ENCODE data around the gene GLP2R.
A peak's percentile ranks its signal among the peaks of the same experiment; 100 is the strongest.

The GLP2R gene

GRCh38 chr17:9878786-9879525 is 53.2 kb downstream of the GLP2R start:
- ATAC-seq (ENCODE audit: low read depth) (peak; percentile 18; the same call in 1 of the 3 replicates), DNase-seq (ENCODE audit: low spot score) (no peak)
- Histone ChIP-seq H3K9me3 (ENCODE audit: severe bottlenecking) (no peaks in the 10 kb centered on the region), H3K27me3 (ENCODE audit: insufficient read depth, poor library complexity, severe bottlenecking) (no peaks in the 10 kb centered on the region), H3K4me3 (ENCODE audit: severe bottlenecking) (no peak overlapping the region), H3K27ac (ENCODE audit: poor library complexity, severe bottlenecking) (no peak overlapping the region), H3K4me1 (ENCODE audit: insufficient read depth, poor library complexity, severe bottlenecking) (peaks cover 22% of the 10 kb centered on the region), H3K36me3 (ENCODE audit: low read depth) (no peaks in the 10 kb centered on the region)
- TF ChIP-seq, protein P1, sequence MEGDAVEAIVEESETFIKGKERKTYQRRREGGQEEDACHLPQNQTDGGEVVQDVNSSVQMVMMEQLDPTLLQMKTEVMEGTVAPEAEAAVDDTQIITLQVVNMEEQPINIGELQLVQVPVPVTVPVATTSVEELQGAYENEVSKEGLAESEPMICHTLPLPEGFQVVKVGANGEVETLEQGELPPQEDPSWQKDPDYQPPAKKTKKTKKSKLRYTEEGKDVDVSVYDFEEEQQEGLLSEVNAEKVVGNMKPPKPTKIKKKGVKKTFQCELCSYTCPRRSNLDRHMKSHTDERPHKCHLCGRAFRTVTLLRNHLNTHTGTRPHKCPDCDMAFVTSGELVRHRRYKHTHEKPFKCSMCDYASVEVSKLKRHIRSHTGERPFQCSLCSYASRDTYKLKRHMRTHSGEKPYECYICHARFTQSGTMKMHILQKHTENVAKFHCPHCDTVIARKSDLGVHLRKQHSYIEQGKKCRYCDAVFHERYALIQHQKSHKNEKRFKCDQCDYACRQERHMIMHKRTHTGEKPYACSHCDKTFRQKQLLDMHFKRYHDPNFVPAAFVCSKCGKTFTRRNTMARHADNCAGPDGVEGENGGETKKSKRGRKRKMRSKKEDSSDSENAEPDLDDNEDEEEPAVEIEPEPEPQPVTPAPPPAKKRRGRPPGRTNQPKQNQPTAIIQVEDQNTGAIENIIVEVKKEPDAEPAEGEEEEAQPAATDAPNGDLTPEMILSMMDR (IDR thresholded peaks at IDR 0.05; ENCODE audit: poor library complexity, severe bottlenecking) = no peak

GRCh38 chr17:9880582-9880999 is 54.9 kb downstream of the GLP2R start:
- ATAC-seq (ENCODE audit: low read depth) (peak; percentile 99), DNase-seq (ENCODE audit: low spot score) (no peak)
- TF ChIP-seq, protein P1 (IDR thresholded peaks at IDR 0.05; ENCODE audit: poor library complexity, severe bottlenecking) = no peak
- no peaks in the 10 kb centered on the region for H3K36me3 ChIP-seq (ENCODE audit: low read depth)
- H3K27ac ChIP-seq (ENCODE audit: poor library complexity, severe bottlenecking) = peak overlapping the region; percentile 48
- no peak overlapping the region for H3K4me3 ChIP-seq (ENCODE audit: severe bottlenecking)
- no peaks in the 10 kb centered on the region for H3K27me3 ChIP-seq (ENCODE audit: insufficient read depth, poor library complexity, severe bottlenecking)
- H3K4me1 ChIP-seq (ENCODE audit: insufficient read depth, poor library complexity, severe bottlenecking) = peaks cover 22% of the 10 kb centered on the region
- H3K9me3 ChIP-seq (ENCODE audit: severe bottlenecking) = no peaks in the 10 kb centered on the region

- ATAC-seq (ENCODE audit: low read depth) = no peak
- H3K4me3 ChIP-seq (ENCODE audit: severe bottlenecking) = no peak overlapping the region
- H3K9me3 ChIP-seq (ENCODE audit: severe bottlenecking) = no peaks in the 10 kb centered on the region
- no peak overlapping the region for H3K27ac ChIP-seq (ENCODE audit: poor library complexity, severe bottlenecking)
- peaks cover 22% of the 10 kb centered on the region for H3K4me1 ChIP-seq (ENCODE audit: insufficient read depth, poor library complexity, severe bottlenecking)
- no peak for DNase-seq (ENCODE audit: low spot score)
- no peaks in the 10 kb centered on the region for H3K36me3 ChIP-seq (ENCODE audit: low read depth)
- TF ChIP-seq, protein P1 (IDR thresholded peaks at IDR 0.05; ENCODE audit: poor library complexity, severe bottlenecking) = no peak
- no peaks in the 10 kb centered on the region for H3K27me3 ChIP-seq (ENCODE audit: insufficient read depth, poor library complexity, severe bottlenecking)
Measured at GRCh38 chr17:9883451-9883850, 57.7 kb downstream of the GLP2R start.

DNA sequence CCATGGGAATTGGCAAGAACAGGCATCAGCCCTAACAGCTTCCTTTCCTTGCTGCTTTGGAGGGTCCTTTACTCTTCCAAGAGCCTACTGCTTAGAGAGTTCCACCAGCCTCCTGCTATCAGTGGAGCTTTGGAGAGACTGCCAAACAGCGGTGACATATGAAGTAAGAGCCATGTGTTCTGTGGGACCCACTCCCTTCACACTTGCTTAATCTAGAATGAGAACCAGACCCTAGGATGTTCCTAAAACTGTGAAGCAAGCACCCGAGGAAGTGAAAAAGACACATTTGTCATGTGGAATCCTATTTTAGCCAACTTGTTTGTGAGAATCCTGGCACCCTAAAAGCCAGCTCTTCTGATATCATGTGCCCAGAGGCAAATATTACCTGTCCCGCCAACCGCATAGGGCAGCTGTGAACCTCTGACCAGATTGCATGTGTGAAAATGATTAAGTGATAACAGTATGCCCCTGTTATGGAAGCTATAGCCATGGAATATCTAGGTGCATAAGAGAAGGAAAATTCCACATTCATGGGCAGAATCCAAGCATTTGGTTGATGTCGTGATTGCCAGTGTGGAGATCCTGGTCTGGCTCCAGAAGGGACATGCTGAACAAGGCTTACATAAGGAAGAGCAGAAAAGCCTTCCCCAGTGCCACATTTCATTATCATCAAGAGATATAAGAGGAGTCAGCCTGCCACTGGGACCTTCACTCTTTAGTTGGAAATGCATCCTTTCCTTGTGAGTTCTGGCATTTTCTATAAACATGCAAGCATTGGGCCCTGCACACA is 60.6 kb downstream of the GLP2R start:
- no peaks in the 10 kb centered on the region for H3K9me3 ChIP-seq (ENCODE audit: severe bottlenecking)
- DNase-seq (ENCODE audit: low spot score) = no peak
- H3K27ac ChIP-seq (ENCODE audit: poor library complexity, severe bottlenecking) = no peak overlapping the region
- no peak for ATAC-seq (ENCODE audit: low read depth)
- H3K4me1 ChIP-seq (ENCODE audit: insufficient read depth, poor library complexity, severe bottlenecking) = no peaks in the 10 kb centered on the region
- TF ChIP-seq, protein P1 (IDR thresholded peaks at IDR 0.05; ENCODE audit: poor library complexity, severe bottlenecking) = no peak
- no peaks in the 10 kb centered on the region for H3K36me3 ChIP-seq (ENCODE audit: low read depth)
- no peaks in the 10 kb centered on the region for H3K27me3 ChIP-seq (ENCODE audit: insufficient read depth, poor library complexity, severe bottlenecking)
- H3K4me3 ChIP-seq (ENCODE audit: severe bottlenecking) = no peak overlapping the region
